Neutrophil (primary cell): ENCODE data around the gene PJA1.

Source experiments
- H3K27ac ChIP-seq: fragments of 200-600 bp; sonication (generic); 2 replicates; pipeline ENCODE4 v1.5.1; 2016; ENCODE audit warnings: mild to moderate bottlenecking, moderate library complexity
- H3K27me3 ChIP-seq: fragments of 200-600 bp; sonication (generic); 2 replicates; pipeline ENCODE4 v1.6.0; 2016; ENCODE audit warnings: mild to moderate bottlenecking
- H3K36me3 ChIP-seq: fragments of 200-600 bp; sonication (generic); 2 replicates; pipeline ENCODE4 v1.5.1; 2017
- H3K4me1 ChIP-seq, 2 experiments: fragments of 200-600 bp in 1 of 2; sonication (generic) in 1 of 2; 1 replicate in 1 of 2; 2 replicates in 1 of 2; pipeline versions ENCODE4 v1.5.1 to v1.6.1; 2013 to 2016; ENCODE audit warnings: low read depth in 1 of 2, low read length in 1 of 2, mild to moderate bottlenecking in 1 of 2, moderate library complexity in 1 of 2; ENCODE audit not compliant: control insufficient read depth in 1 of 2, insufficient read depth in 1 of 2
- H3K4me3 ChIP-seq, 2 experiments: fragments of 200-600 bp in 1 of 2; sonication (generic) in 1 of 2; 1 replicate in 1 of 2; 2 replicates in 1 of 2; pipeline ENCODE4 v1.5.1; 2013 to 2016; ENCODE audit warnings: low read depth in 1 of 2, low read length in 1 of 2, mild to moderate bottlenecking in 1 of 2, moderate library complexity in 1 of 2
- H3K9me3 ChIP-seq: fragments of 200-600 bp; sonication (generic); 2 replicates; pipeline ENCODE4 v1.5.1; 2016
- CTCF ChIP-seq: fragments of 200-600 bp; sonication (generic); IDR thresholded peaks from 2 replicates; pipeline ENCODE4 v1.5.1; 2016; ENCODE audit warnings: antibody characterized with exemption

The PJA1 gene

GRCh38 chrX:69179380-69179911, 14.2 kb upstream of the PJA1 start:
- Histone ChIP-seq H3K36me3 (no peaks in the 10 kb centered on the region), H3K27me3 (no peaks in the 10 kb centered on the region), H3K9me3 (no peaks in the 10 kb centered on the region), H3K4me3 (no peak overlapping the region), H3K27ac (no peak overlapping the region), H3K4me1 (no peaks in the 10 kb centered on the region)
- no peak for TF ChIP-seq CTCF

- Histone ChIP-seq H3K4me1 (no peaks in the 10 kb centered on the region), H3K4me3 (no peak overlapping the region), H3K9me3 (no peaks in the 10 kb centered on the region), H3K36me3 (no peaks in the 10 kb centered on the region), H3K27me3 (no peaks in the 10 kb centered on the region), H3K27ac (no peak overlapping the region)
- no peak for TF ChIP-seq CTCF
Measured at GRCh38 chrX:69178592-69178991, 13.3 kb upstream of the PJA1 start.

GRCh38 chrX:69177511-69178162, 12.4 kb upstream of the PJA1 start:
- H3K27me3 ChIP-seq: no peaks in the 10 kb centered on the region
- H3K4me1 ChIP-seq: no peaks in the 10 kb centered on the region
- no peak for TF ChIP-seq CTCF
- H3K36me3 ChIP-seq: no peaks in the 10 kb centered on the region
- H3K27ac ChIP-seq: no peak overlapping the region
- no peak overlapping the region for H3K4me3 ChIP-seq
- H3K9me3 ChIP-seq: no peaks in the 10 kb centered on the region

GRCh38 chrX:69176053-69176452, 10.8 kb upstream of the PJA1 start:
- Histone ChIP-seq H3K27ac (no peak overlapping the region), H3K4me3 (no peak overlapping the region), H3K9me3 (no peaks in the 10 kb centered on the region), H3K4me1 (no peaks in the 10 kb centered on the region), H3K36me3 (no peaks in the 10 kb centered on the region), H3K27me3 (no peaks in the 10 kb centered on the region)
- no peak for TF ChIP-seq CTCF

GRCh38 chrX:69173906-69174305, 8.7 kb upstream of the PJA1 start:
- Histone ChIP-seq H3K4me3 (no peak overlapping the region), H3K27ac (no peak overlapping the region), H3K4me1 (no peaks in the 10 kb centered on the region), H3K27me3 (no peaks in the 10 kb centered on the region), H3K36me3 (no peaks in the 10 kb centered on the region), H3K9me3 (no peaks in the 10 kb centered on the region)
- no peak for TF ChIP-seq CTCF
